ES-I3 (cell line): ENCODE data around the gene CDH26.

Source experiments
- H3K36me3 ChIP-seq: 2 replicates; pipeline ENCODE4 v1.6.1; 2013; ENCODE audit warnings: mild to moderate bottlenecking, low read length, control low read depth, moderate library complexity; ENCODE audit not compliant: insufficient read depth
- H3K4me1 ChIP-seq: 2 replicates; pipeline ENCODE4 v1.6.1; 2013; ENCODE audit warnings: mild to moderate bottlenecking, control low read depth, low read length; ENCODE audit not compliant: insufficient read depth
- H3K9ac ChIP-seq: 2 replicates; pipeline ENCODE4 v1.6.1; 2013; ENCODE audit warnings: low read depth, mild to moderate bottlenecking, low read length, moderate library complexity
- H3K9me3 ChIP-seq: 2 replicates; pipeline ENCODE4 v1.6.1; 2013; ENCODE audit warnings: mild to moderate bottlenecking, low read length, moderate library complexity; ENCODE audit not compliant: control insufficient read depth, insufficient read depth

CDH26 gene

DNA sequence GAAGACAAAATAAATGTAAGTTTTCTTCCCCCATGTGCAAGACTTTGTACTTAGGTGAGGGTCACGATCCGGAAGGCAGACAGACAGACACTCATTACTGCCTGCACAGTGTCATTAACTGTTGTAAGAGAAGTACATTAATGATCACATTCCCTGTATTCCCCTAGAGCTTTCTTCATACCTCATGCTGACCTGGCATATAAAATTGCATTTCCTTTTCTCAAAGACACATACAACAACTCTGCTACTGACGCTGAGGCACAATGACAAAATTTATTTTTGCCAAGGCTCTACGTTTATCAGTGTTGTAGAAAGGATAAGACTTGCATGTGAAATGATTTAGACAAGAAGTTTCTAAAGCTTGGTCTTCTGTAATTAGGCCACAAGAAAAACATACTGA lies 21.8 kb upstream of the CDH26 start:
- Histone ChIP-seq H3K4me1 (peaks cover 5% of the 10 kb centered on the region; the same call in 1 of the 2 replicates), H3K9ac (no peak overlapping the region), H3K36me3 (no peaks in the 10 kb centered on the region), H3K9me3 (no peaks in the 10 kb centered on the region; the same call in 1 of the 2 replicates)

DNA sequence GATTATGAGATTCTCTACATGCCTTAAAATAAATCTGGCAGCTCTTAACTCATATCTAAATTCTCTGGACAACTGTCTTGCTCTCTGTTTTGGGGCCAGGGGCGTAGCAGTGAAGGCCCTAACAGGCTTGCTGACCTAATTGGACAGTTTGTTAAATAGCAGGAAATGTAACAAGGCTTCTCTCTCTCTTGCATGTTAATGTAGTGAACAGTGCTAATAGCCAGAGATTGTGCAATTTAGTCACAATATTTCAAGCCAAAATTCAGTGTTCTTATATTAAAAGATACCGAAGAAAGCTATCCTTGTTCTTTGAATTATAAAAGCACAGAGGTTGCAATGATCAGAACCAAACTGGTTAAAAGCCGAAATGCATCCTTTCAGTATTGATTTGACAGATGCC lies 21.1 kb upstream of the CDH26 start:
- no peaks in the 10 kb centered on the region for H3K36me3 ChIP-seq
- no peaks in the 10 kb centered on the region; the same call in 1 of the 2 replicates for H3K9me3 ChIP-seq
- no peak overlapping the region for H3K9ac ChIP-seq
- H3K4me1 ChIP-seq, result no peaks in the 10 kb centered on the region

DNA sequence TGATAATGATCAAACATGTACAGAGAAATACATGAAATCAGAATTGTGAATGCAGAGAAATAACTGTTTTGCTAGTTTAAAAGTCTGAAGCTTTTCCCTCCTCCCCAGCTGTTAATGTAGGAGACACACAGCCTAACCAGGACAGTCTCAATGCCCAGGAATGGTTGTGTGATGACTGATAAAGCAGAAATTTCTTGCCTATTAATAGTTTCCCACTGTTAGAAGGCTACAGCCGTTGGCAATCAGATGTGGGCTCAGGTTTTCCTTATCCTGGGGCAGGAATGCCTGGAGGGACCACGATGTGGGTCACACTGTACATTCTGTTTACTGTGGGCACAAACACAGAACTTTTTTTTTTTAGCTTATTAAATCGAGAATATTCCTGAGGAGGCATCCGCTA lies 20.0 kb upstream of the CDH26 start:
- Histone ChIP-seq H3K36me3 (no peaks in the 10 kb centered on the region), H3K4me1 (no peaks in the 10 kb centered on the region), H3K9me3 (no peaks in the 10 kb centered on the region; the same call in 1 of the 2 replicates), H3K9ac (no peak overlapping the region)

DNA sequence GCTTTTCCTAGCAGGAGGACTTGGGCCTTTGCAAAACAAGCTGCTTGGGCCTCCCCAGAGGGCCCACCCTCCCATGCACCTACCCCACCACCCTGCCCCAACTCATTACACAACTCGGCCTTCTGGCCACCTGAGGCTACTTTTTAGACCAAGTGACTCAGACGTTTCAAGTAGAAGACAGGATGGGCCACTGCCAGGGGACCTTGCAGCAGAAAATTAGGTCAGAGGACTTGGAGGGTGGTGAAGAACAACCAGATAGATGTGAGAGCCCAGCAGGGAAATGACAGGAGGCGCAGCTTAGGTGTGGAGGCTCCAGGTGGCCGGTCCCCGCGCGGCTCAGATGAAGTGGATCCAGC lies 19.5 kb upstream of the CDH26 start:
- Histone ChIP-seq H3K4me1 (no peaks in the 10 kb centered on the region), H3K9ac (no peak overlapping the region), H3K9me3 (no peaks in the 10 kb centered on the region; the same call in 1 of the 2 replicates), H3K36me3 (no peaks in the 10 kb centered on the region)

DNA sequence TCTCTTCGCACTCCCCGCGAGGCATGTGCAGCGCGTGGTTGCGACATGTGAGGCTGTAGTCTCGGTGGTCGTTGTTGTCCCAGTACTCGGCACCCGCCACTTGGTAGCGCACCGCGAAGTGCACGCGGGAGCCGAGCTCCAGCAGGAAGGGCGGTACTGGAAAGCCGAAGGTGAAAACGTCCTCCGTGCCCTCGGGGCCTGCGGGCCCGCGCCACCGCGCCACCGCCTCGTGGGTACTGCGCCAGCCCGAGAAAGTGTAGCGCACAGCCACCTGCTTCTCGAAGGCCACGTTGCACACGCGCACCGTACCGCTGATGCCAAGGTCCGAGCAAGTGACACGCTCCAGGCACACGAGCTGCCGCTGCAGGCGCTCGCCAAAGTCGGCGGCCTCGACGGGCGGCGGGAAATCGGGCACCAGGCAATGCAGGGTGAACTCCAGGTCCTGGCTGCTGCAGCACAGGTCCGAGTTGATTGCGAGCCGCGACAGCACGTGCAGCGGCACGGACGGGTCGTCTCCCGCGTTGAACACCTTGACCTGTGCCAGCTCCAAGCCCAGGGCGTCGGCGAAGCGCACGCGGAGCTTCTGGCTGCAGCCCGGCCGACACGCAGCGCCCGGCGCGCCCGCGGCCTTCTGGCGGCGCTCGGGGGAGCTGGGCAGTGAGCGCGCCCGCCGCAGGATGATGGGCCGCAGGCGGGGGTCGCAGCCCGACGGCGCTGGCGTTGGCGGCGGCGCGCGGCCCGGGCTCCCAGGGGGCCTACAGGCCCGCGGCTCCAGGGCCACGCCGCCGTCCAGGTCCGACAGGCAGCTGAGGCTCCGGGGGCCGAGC lies 19.0 kb upstream of the CDH26 start:
- Histone ChIP-seq H3K36me3 (no peaks in the 10 kb centered on the region), H3K9ac (peak overlapping the region; percentile 79; the same call in 1 of the 2 replicates), H3K9me3 (no peaks in the 10 kb centered on the region; the same call in 1 of the 2 replicates), H3K4me1 (no peaks in the 10 kb centered on the region)

DNA sequence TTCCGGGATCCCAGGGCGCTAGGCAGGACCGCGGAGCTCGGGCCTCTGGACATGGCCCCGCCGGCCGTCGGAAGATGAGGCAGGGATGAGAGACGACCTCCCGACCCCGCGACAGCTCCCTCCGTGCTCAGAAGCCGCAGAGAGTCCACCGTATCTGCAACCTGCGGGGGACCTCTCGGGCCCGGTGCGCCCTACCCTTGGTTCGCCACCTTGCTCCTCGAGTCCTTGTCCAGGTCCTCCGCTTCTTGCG lies 18.4 kb upstream of the CDH26 start:
- no peaks in the 10 kb centered on the region for H3K36me3 ChIP-seq
- peak overlapping the region; percentile 79 for H3K9ac ChIP-seq
- H3K4me1 ChIP-seq, result no peaks in the 10 kb centered on the region
- no peaks in the 10 kb centered on the region; the same call in 1 of the 2 replicates for H3K9me3 ChIP-seq

DNA sequence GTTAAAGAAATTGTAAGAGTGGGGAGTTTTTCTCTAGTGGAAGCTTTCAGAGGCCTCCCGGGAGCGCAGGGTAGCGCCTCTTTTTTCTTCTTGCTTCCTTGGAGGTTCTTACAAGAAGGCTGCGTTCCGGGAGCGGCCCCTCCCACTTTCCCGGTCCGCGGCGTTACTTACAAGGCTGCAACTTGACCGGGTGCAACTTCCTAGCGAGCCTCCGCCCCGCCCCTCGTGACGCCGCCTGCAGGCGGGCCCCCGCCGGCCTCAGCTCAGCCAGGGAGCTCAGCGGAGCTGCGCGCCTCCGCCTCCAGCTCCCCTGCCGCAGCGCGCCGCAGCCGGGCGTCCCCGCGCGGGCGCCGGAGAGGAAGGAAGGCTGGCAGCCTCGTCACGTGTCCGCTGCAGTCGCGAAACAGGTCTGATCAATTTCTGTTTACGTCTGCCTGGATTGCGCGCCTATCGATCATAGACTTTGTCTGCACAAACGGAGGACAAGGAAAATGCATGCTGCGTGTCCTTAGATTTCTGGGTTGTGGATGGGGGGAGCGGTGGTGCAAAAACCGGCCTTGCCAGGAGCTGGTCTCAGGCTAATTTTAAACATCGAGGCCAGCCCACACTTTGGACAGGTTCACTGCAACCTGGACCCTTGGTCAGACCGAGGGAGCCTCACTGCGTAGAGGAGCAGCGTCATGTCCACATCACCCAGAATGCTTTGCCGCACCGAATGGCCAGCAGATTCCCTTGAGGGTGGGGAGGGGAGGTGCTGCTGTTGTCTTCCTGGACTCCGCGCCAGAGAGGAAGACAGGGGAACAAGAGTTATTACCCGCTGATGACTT lies 17.9 kb upstream of the CDH26 start, which contains the start of the genes FAM217B and PPP1R3D:
FAM217B (plus strand) TSS at position 261 of the 827 bp plus-strand sequence. CDS start 3,555 bp downstream, outside the sequence.
PPP1R3D (minus strand) TSS at position 177 of the 827 bp plus-strand sequence. CDS start 374 bp downstream, outside the sequence.
- H3K4me1 ChIP-seq, result peaks cover 4% of the 10 kb centered on the region; the same call in 1 of the 2 replicates
- H3K9me3 ChIP-seq, result no peaks in the 10 kb centered on the region; the same call in 1 of the 2 replicates
- H3K9ac ChIP-seq, result peak within 1 kb of the TSS; percentile 79
- H3K36me3 ChIP-seq, result no peaks in the 10 kb centered on the region

DNA sequence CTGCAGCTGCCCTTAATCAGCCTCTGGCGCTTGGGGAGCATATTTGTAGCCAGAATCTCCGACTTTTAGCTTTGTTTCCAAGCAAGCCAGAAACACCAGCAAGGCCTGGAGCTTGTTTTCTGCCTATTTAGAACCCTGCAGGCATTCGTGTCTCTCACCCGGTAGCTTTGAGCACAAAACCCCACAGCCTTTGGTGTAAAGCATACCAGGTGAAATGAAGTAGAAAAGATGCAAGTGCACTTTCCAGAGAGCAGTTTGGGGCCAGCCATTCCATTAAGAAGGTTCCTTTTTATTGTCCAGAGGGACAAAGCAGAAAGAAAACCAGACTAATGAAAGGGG lies 17.3 kb upstream of the CDH26 start:
- Histone ChIP-seq H3K9me3 (no peaks in the 10 kb centered on the region; the same call in 1 of the 2 replicates), H3K4me1 (peaks cover 10% of the 10 kb centered on the region; the same call in 1 of the 2 replicates)

DNA sequence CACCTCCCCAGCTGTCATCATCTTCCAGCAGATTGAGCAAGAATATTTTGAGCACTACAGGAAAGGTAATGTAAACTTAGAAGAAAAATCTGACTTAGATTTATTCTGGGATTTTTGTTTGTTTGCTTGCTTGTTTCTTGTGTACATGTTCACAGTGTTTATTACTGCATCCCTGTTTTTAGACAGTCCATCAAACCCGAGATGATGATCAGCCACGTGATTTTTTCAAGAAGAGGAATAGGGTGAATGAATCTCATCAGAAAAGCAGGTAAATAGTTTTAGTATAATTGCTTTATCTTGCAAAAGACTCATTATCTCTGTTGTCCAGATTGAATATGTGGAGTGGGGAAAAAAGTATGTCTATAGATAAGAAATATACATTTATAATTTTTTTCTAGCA lies 16.0 kb upstream of the CDH26 start:
- peaks cover 12% of the 10 kb centered on the region; the same call in 1 of the 2 replicates for H3K4me1 ChIP-seq
- H3K36me3 ChIP-seq, result no peaks in the 10 kb centered on the region
- no peaks in the 10 kb centered on the region; the same call in 1 of the 2 replicates for H3K9me3 ChIP-seq
- H3K9ac ChIP-seq, result no peak overlapping the region

More for the DNA sequence above, 17.3 kb upstream of the CDH26 start:
- no peaks in the 10 kb centered on the region for H3K36me3 ChIP-seq
- H3K9ac ChIP-seq, result peak overlapping the region; percentile 79

DNA sequence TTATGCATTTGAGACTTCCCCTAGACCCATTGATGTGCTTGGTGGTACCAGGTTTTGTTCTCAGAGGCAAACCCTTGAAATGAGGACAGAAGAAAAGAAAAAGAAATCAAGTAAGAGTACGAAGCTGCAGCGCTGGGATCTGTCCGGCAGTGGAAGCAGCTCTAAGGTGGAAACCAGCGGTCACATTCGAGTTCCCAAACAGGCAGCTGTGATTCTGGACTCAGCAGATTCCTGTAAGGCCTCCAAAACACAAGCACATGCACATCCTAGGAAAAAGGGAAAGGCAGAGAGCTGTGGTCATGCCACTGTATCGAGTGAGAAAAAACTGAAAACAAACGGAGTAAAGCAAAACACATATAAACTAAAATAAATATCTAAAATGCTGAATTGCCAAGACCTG lies 13.5 kb upstream of the CDH26 start:
- Histone ChIP-seq H3K9me3 (no peaks in the 10 kb centered on the region), H3K4me1 (peaks cover 12% of the 10 kb centered on the region), H3K36me3 (no peaks in the 10 kb centered on the region), H3K9ac (no peak overlapping the region)

DNA sequence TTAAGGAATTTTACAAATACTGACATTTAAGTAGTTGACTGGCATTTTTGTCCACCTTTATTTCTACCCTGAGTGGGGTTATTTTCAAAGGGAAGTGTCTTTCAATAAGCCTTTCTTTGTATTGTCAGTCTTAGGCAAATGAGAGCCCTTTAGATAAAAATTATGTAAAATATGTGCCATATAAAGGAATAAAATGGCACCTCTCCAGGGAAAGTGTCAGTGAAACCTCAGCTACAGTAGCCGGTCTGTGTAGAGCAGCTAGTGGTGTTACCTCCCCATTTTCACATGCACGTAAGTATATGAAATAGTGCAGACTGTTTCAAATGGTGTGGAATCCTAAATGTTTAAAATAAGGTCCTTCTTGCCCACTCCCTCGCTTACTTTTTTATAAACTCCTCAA lies 13.0 kb upstream of the CDH26 start:
- Histone ChIP-seq H3K36me3 (no peaks in the 10 kb centered on the region), H3K9me3 (no peaks in the 10 kb centered on the region), H3K4me1 (peaks cover 12% of the 10 kb centered on the region), H3K9ac (no peak overlapping the region)

DNA sequence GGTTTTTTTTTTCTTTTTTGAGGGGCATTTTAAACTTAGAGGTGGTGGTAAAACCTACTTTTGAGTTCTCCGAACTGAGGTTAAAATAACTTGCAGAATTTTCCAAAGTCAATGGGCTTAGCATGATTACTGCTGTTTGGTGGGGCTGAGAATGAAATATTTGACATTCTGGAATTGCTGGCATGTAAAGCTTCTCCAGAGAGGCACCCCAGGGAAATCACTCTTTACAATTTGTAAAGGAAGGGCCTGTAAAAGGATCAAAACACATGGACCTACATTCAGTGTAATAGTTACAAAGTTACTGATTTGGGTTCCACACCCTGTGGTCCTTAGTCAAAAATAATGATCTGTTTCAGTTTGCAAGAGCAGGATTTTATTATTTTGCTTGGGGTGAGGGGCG lies 12.5 kb upstream of the CDH26 start:
- no peak overlapping the region for H3K9ac ChIP-seq
- no peaks in the 10 kb centered on the region for H3K9me3 ChIP-seq
- no peaks in the 10 kb centered on the region for H3K36me3 ChIP-seq
- peaks cover 12% of the 10 kb centered on the region for H3K4me1 ChIP-seq

DNA sequence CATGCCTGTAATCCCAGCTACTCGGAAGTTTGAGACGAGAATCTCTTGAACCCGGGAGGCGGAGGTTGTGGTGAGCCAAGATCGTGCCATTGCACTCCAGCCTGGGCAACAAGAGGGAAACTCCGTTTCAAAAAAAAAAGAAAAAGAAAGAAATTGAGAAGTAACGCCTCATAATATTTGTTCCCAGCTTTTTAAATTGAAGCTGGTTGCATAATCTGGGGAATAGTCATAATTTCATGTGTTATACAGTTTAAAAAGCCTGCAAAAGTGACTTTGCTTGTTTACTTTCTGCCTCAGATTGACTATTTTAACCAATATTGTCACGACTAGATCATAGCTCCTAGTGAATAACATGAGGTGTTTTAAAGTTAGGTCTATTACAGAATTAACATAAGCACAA lies 10.8 kb upstream of the CDH26 start:
- H3K9me3 ChIP-seq, result no peaks in the 10 kb centered on the region
- no peaks in the 10 kb centered on the region for H3K36me3 ChIP-seq
- no peak overlapping the region for H3K9ac ChIP-seq
- H3K4me1 ChIP-seq, result peaks cover 12% of the 10 kb centered on the region

DNA sequence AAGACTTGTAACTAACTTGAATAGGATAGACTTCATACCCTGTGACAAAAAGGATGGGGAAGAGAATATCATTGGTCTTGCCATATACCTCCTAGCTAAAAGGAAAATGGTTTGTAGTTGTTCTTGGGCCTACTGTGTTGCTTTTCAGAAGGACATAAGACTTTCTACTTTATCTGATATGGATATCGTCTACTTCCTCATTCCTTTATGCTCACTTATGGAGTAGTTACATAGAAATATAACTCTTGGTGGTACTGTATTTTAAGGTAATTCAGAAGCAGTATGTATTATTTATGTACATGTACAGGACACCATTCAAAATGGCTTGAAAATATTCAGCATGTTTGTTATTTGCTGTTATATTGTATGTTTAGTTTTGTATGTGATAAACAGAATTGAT lies 10.0 kb upstream of the CDH26 start:
- Histone ChIP-seq H3K4me1 (peaks cover 12% of the 10 kb centered on the region), H3K9me3 (no peaks in the 10 kb centered on the region), H3K9ac (no peak overlapping the region), H3K36me3 (no peaks in the 10 kb centered on the region)
